Trophoblast cell (in vitro differentiated cells and primary cell): Measurements from ENCODE around the gene DLG3.
A peak's percentile ranks its signal among the peaks of the same experiment; 100 is the strongest.

ENCODE experiments used
- DNase-seq, 2 donors: peaks; one replicate each; pipeline ENCODE4 v3.0.0-alpha.2; 2016
- H2AFZ ChIP-seq: 2 replicates; pipeline ENCODE4 v1.6.1; 2013; ENCODE audit warnings: low read length, moderate library complexity, mild to moderate bottlenecking; ENCODE audit not compliant: insufficient read depth, poor library complexity
- H2AK5ac ChIP-seq: 2 replicates; pipeline ENCODE4 v1.6.1; 2013; ENCODE audit warnings: mild to moderate bottlenecking, low read length
- H2BK120ac ChIP-seq: 2 replicates; pipeline ENCODE4 v1.6.1; 2013; ENCODE audit warnings: low read length, mild to moderate bottlenecking, moderate library complexity; ENCODE audit not compliant: insufficient read depth, poor library complexity
- H2BK12ac ChIP-seq: 2 replicates; pipeline ENCODE4 v1.6.1; 2013; ENCODE audit warnings: mild to moderate bottlenecking, low read length, moderate library complexity
- H2BK5ac ChIP-seq: 2 replicates; pipeline ENCODE4 v1.6.1; 2013; ENCODE audit warnings: low read length, low read depth, moderate library complexity, mild to moderate bottlenecking; ENCODE audit not compliant: poor library complexity
- H3K14ac ChIP-seq: 2 replicates; pipeline ENCODE4 v1.6.1; 2013; ENCODE audit warnings: mild to moderate bottlenecking, low read length
- H3K18ac ChIP-seq: 2 replicates; pipeline ENCODE4 v1.6.1; 2013; ENCODE audit warnings: mild to moderate bottlenecking, low read length
- H3K23ac ChIP-seq: 2 replicates; pipeline ENCODE4 v1.6.1; 2013; ENCODE audit warnings: low read length
- H3K27ac ChIP-seq: 2 replicates; pipeline ENCODE4 v1.5.1; 2013; ENCODE audit warnings: low read depth, mild to moderate bottlenecking, inconsistent platforms, low read length, moderate library complexity
- H3K27me3 ChIP-seq: 2 replicates; pipeline ENCODE4 v1.6.1; 2013; ENCODE audit warnings: inconsistent platforms, mild to moderate bottlenecking, low read length, moderate library complexity; ENCODE audit not compliant: insufficient read depth
- H3K36me3 ChIP-seq, 2 experiments: 1 replicate in 1 of 2; 2 replicates in 1 of 2; pipeline ENCODE4 v1.6.1; 2013; ENCODE audit warnings: low read length in 2 of 2, mild to moderate bottlenecking in 2 of 2, moderate library complexity in 1 of 2; ENCODE audit not compliant: insufficient read depth in 2 of 2, control insufficient read depth in 1 of 2
- H3K4ac ChIP-seq: 2 replicates; pipeline ENCODE4 v1.6.1; 2013; ENCODE audit warnings: low read depth, mild to moderate bottlenecking, low read length, moderate library complexity
- H3K4me1 ChIP-seq, 2 experiments: 1 replicate in 1 of 2; 2 replicates in 1 of 2; pipeline ENCODE4 v1.6.1; 2013; ENCODE audit warnings: low read length in 2 of 2, mild to moderate bottlenecking in 2 of 2, moderate library complexity in 1 of 2; ENCODE audit not compliant: insufficient read depth in 2 of 2, control insufficient read depth in 1 of 2
- H3K4me2 ChIP-seq: 2 replicates; pipeline ENCODE4 v1.6.1; 2013; ENCODE audit warnings: inconsistent platforms, mild to moderate bottlenecking, low read length, moderate library complexity
- H3K4me3 ChIP-seq: 2 replicates; pipeline ENCODE4 v1.5.1; 2013; ENCODE audit warnings: mild to moderate bottlenecking, low read depth, low read length, inconsistent platforms
- H3K79me1 ChIP-seq: one replicate; pipeline ENCODE4 v1.6.1; 2013; ENCODE audit warnings: low read length
- H3K79me2 ChIP-seq: 2 replicates; pipeline ENCODE4 v1.6.1; 2013; ENCODE audit warnings: low read length, mild to moderate bottlenecking; ENCODE audit not compliant: control insufficient read depth, insufficient read depth, poor library complexity
- H3K9ac ChIP-seq: 2 replicates; pipeline ENCODE4 v1.6.1; 2013; ENCODE audit warnings: mild to moderate bottlenecking, low read length
- H3K9me3 ChIP-seq: 2 replicates; pipeline ENCODE4 v1.6.1; 2013; ENCODE audit warnings: low read depth, mild to moderate bottlenecking, control low read depth, inconsistent platforms, low read length; ENCODE audit not compliant: insufficient read depth
- H4K12ac ChIP-seq: 2 replicates; pipeline ENCODE4 v1.6.1; 2013; ENCODE audit warnings: low read depth, mild to moderate bottlenecking, low read length, moderate library complexity
- H4K8ac ChIP-seq: 2 replicates; pipeline ENCODE4 v1.6.1; 2013; ENCODE audit warnings: low read depth, mild to moderate bottlenecking, low read length, moderate library complexity
- H4K91ac ChIP-seq: one replicate; pipeline ENCODE4 v1.6.1; 2013; ENCODE audit warnings: low read depth, mild to moderate bottlenecking, low read length, moderate library complexity
- WGBS: extraction: QIAGEN DNeasy Blood & Tissue Kit; methylation state at CpG from one replicate; pipeline ENCODE4 v1.1.7; 2013; ENCODE audit warnings: missing lambda C conversion rate; ENCODE audit not compliant: insufficient read length, insufficient coverage; ENCODE audit errors: extremely low coverage; 5-methylcytosine and 5-hydroxymethylcytosine counted together

The DLG3 gene

DNA sequence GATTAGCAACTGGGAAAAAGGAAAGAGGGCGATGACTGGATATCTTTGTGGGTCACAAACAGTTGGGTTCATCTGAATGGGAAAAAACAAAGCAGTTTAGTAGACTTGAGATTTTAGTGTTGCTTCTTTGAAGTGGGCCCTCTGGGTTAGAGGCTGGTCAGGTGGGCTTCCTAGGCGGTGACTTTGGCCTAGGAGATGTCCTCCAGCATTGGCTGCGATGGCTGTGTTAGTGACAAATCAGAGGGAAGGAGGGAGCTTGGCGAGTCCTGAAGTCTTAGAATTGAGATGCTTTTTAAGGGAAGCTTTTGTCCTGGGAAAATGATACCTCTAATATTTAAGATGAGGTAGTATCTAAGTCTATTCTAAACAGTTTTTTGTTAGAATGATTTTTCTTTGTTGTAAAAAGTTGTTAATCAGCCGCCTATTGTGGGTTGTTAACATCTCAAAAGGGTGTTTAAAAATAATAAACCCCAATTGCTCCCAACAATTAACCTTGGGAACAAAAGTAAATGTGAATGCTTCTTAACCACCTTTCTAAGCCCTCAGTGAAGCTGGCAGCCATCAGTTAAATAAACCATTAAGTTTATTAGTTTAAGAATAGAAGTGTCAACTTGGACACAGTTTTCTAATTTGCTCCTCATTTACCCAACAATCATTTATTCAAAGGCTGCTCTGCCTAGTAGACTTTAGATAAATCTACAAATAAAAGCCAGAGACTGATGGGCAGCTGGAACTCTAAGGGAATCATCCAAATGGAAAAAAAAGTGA lies 31.7 kb downstream of the DLG3 start:
- Histone ChIP-seq H3K9me3 (no peaks in the 10 kb centered on the region), H2BK12ac (no peak overlapping the region), H3K27me3 (no peaks in the 10 kb centered on the region), H3K4me3 (no peak overlapping the region), H4K8ac (no peak overlapping the region), H3K4me1 (peaks cover 0 to 13% of the 10 kb centered on the region in 2 experiments), H3K27ac (no peak overlapping the region), H4K12ac (no peak overlapping the region), H3K18ac (no peak overlapping the region), H3K79me2 (no peaks in the 10 kb centered on the region), H2BK120ac (no peak overlapping the region), H2BK5ac (no peak overlapping the region), H3K4me2 (no peak overlapping the region), H2AK5ac (no peak overlapping the region), H2AFZ (no peak overlapping the region), H3K9ac (no peak overlapping the region), H3K14ac (no peak overlapping the region), H4K91ac (no peak overlapping the region), H3K4ac (no peak overlapping the region), H3K36me3 (peaks cover 0 to 7% of the 10 kb centered on the region in 2 experiments), H3K23ac (no peak overlapping the region), H3K79me1 (no peaks in the 10 kb centered on the region)
- DNase-seq: no peak
- no CpG with 5 or more reads among the region's 5 CpGs for WGBS

DNA sequence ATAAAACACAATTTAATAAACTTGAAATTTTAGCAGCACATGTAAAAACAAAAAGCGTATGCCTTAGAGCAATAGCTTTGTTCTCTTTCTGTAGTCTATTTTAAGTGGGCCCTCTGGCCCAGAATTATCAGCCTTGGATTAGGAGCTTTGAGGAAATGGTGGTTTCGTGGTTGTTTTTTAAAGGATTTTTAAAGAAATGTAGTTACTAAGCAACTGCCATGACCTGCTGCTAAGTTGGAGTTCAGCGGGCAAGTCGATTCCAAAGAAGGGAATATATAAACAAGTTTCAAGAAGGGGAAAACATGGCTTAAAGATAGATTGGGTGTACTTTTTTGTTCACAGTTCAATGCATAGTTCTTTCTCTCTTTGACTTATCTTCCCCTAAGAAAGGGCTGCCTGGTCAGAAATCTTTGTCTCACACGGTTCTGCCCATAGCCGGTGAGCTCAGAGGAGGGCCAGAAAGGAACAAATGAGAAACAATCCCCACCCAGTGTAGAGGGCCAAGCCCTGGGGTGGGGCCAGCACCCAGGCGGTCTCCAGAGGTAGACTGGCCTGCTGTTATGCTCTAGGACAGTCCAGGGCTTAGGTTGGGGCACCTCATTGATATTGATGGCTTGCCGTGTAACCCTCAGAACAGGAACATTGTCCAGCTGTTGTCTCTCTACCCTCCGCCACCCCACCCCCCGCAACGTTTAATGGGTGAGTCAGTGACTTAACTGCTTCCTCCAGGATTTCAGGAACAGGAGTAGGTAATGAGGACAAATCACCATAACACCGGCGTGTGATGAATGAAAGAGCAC lies 32.5 kb downstream of the DLG3 start:
- Histone ChIP-seq H4K12ac (no peak overlapping the region), H2BK120ac (no peak overlapping the region), H3K14ac (no peak overlapping the region), H4K91ac (no peak overlapping the region), H3K23ac (no peak overlapping the region), H2AFZ (no peak overlapping the region), H3K36me3 (peaks cover 0 to 7% of the 10 kb centered on the region in 2 experiments), H3K27ac (no peak overlapping the region), H4K8ac (no peak overlapping the region), H3K9me3 (no peaks in the 10 kb centered on the region), H3K4ac (no peak overlapping the region), H3K4me1 (peaks cover 0 to 13% of the 10 kb centered on the region in 2 experiments), H3K4me2 (peak overlapping the region; percentile 24), H3K27me3 (no peaks in the 10 kb centered on the region), H2AK5ac (no peak overlapping the region), H3K18ac (no peak overlapping the region), H2BK5ac (no peak overlapping the region), H3K79me1 (no peaks in the 10 kb centered on the region), H3K4me3 (no peak overlapping the region), H2BK12ac (no peak overlapping the region), H3K79me2 (no peaks in the 10 kb centered on the region), H3K9ac (no peak overlapping the region)
- no CpG with 5 or more reads among the region's 13 CpGs for WGBS
- no peak for DNase-seq

GRCh38 chrX:70477734-70478075 lies 33.1 kb downstream of the DLG3 start:
- H3K4me3 ChIP-seq: no peak overlapping the region
- peaks cover 0 to 13% of the 10 kb centered on the region in 2 experiments for H3K4me1 ChIP-seq
- H4K12ac ChIP-seq: no peak overlapping the region
- H2BK12ac ChIP-seq: no peak overlapping the region
- no peak overlapping the region for H2AK5ac ChIP-seq
- H2BK120ac ChIP-seq: no peak overlapping the region
- no peak for DNase-seq
- H3K23ac ChIP-seq: no peak overlapping the region
- H3K4ac ChIP-seq: no peak overlapping the region
- WGBS: no CpG with 5 or more reads among the region's 4 CpGs
- no peak overlapping the region for H3K14ac ChIP-seq
- no peaks in the 10 kb centered on the region for H3K27me3 ChIP-seq
- no peak overlapping the region for H4K91ac ChIP-seq
- H3K9ac ChIP-seq: no peak overlapping the region
- H2AFZ ChIP-seq: no peak overlapping the region
- H3K79me2 ChIP-seq: no peaks in the 10 kb centered on the region
- no peaks in the 10 kb centered on the region for H3K9me3 ChIP-seq
- no peak overlapping the region for H4K8ac ChIP-seq
- H3K36me3 ChIP-seq: peaks cover 0 to 7% of the 10 kb centered on the region in 2 experiments
- no peaks in the 10 kb centered on the region for H3K79me1 ChIP-seq
- H3K4me2 ChIP-seq: no peak overlapping the region
- H3K27ac ChIP-seq: no peak overlapping the region
- no peak overlapping the region for H3K18ac ChIP-seq
- H2BK5ac ChIP-seq: no peak overlapping the region

GRCh38 chrX:70478526-70479245 lies 34.1 kb downstream of the DLG3 start:
- no peak overlapping the region for H2BK5ac ChIP-seq
- WGBS: no CpG with 5 or more reads among the region's 10 CpGs
- peaks cover 0 to 7% of the 10 kb centered on the region in 2 experiments for H3K36me3 ChIP-seq
- H2AFZ ChIP-seq: no peak overlapping the region
- no peaks in the 10 kb centered on the region for H3K79me2 ChIP-seq
- H2AK5ac ChIP-seq: no peak overlapping the region
- H4K12ac ChIP-seq: no peak overlapping the region
- no peak overlapping the region for H3K4me2 ChIP-seq
- H2BK120ac ChIP-seq: no peak overlapping the region
- no peak overlapping the region for H4K91ac ChIP-seq
- H3K27me3 ChIP-seq: no peaks in the 10 kb centered on the region
- no peak for DNase-seq
- H3K4ac ChIP-seq: no peak overlapping the region
- H3K27ac ChIP-seq: no peak overlapping the region
- H4K8ac ChIP-seq: no peak overlapping the region
- H3K14ac ChIP-seq: no peak overlapping the region
- no peak overlapping the region for H3K4me3 ChIP-seq
- no peaks in the 10 kb centered on the region for H3K9me3 ChIP-seq
- peaks cover 0 to 13% of the 10 kb centered on the region in 2 experiments for H3K4me1 ChIP-seq
- H3K9ac ChIP-seq: no peak overlapping the region
- no peak overlapping the region for H2BK12ac ChIP-seq
- no peak overlapping the region for H3K18ac ChIP-seq
- H3K79me1 ChIP-seq: no peaks in the 10 kb centered on the region
- H3K23ac ChIP-seq: no peak overlapping the region
